HCT116 (cell line): ENCODE data around the gene FBLL1.

ENCODE experiments used
- CTCF ChIP-seq, 3 experiments: fragments of 200-600 bp in 1 of 3; sonication (generic) in 1 of 3; IDR thresholded peaks in 2 of 3; conservative IDR thresholded peaks in 1 of 3; 2 replicates each; pipeline ENCODE4 v1.5.1; 2012 to 2017; ENCODE audit warnings: low read depth in 2 of 3, low read length in 2 of 3, antibody characterized with exemption in 1 of 3, borderline replicate concordance in 1 of 3, control low read depth in 1 of 3, mild to moderate bottlenecking in 1 of 3, mixed read lengths in 1 of 3, mixed run types in 1 of 3, moderate library complexity in 1 of 3; ENCODE audit not compliant: insufficient read depth in 1 of 3
- EZH2phosphoT487 ChIP-seq: fragments of 200-600 bp; IDR thresholded peaks from 2 replicates; pipeline ENCODE4 v1.6.1; 2018; ENCODE audit warnings: antibody characterized with exemption, borderline replicate concordance
- MAX ChIP-seq: IDR thresholded peaks from 2 replicates; pipeline ENCODE4 v1.6.1; 2012
- POLR2AphosphoS5 ChIP-seq: IDR thresholded peaks from 2 replicates; pipeline ENCODE4 v1.6.1; 2011; ENCODE audit warnings: mild to moderate bottlenecking, low read depth, low read length, moderate library complexity
- ZNF274 ChIP-seq: fragments of 200-500 bp; sonication (Bioruptor generic); IDR thresholded peaks from 2 replicates; pipeline ENCODE4 v1.6.1; 2014; ENCODE audit warnings: mild to moderate bottlenecking, low read depth, low read length, inconsistent platforms

- TF ChIP-seq CTCF (IDR thresholded peaks at IDR 0.05 in 2 of 3, conservative IDR thresholded peaks at IDR 0.05 in 1 of 3; ENCODE audit: borderline replicate concordance in 1 of 3, insufficient read depth in 1 of 3, low read depth in 2 of 3, low read length in 2 of 3) (no peak), POLR2AphosphoS5 (no peak), EZH2phosphoT487 (no peak), MAX (no peak), ZNF274 (no peak)
These were observed 15.2 kb upstream of the FBLL1 start for GRCh38 chr5:168513861-168514428.
